ACHN (cell line): ENCODE measurements around the gene PMP22.

Experiments
- DNase-seq: peaks from one replicate; pipeline ENCODE4 v3.0.0-alpha.2; 2015
- in situ Hi-C: cut with HindIII; loops from 2 replicates; pipeline ENCODE4 v1.10.0; 2017; ENCODE audit warnings: low sequenced_read_pairs, low pct_ligation_motif_present, low pct_unique_long_range_greater_than_20kb

The PMP22 gene

DNA sequence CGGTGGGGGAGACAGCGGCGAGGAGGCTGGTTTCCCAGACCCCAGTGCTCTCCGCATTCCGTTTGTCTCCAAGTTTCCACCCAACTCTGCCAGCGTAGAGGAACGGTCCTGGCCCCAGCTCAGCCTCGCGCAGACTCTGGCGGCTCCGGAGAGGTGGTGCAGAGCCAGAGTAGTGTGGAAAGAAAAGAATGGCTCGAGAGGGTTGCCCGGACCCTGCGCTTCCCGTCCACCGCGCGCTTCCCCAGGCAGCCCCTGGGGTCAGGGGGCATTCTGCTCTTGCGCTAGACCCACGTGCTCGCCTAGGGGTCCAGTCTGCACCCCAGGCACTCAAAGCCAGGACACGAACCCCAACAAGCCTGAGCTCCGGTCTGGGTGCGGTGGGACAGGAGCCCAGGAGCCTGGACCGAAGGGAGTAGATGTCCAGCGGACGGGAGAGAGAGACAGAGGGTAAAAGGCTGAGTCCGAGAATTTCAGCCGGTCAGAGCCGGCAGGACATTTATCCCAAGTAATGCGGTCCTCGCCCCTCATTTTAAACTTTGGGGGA lies 3.8 kb downstream of the PMP22 start:
- in situ Hi-C loops, result no loop called here
- peak; percentile 76 for DNase-seq

DNA sequence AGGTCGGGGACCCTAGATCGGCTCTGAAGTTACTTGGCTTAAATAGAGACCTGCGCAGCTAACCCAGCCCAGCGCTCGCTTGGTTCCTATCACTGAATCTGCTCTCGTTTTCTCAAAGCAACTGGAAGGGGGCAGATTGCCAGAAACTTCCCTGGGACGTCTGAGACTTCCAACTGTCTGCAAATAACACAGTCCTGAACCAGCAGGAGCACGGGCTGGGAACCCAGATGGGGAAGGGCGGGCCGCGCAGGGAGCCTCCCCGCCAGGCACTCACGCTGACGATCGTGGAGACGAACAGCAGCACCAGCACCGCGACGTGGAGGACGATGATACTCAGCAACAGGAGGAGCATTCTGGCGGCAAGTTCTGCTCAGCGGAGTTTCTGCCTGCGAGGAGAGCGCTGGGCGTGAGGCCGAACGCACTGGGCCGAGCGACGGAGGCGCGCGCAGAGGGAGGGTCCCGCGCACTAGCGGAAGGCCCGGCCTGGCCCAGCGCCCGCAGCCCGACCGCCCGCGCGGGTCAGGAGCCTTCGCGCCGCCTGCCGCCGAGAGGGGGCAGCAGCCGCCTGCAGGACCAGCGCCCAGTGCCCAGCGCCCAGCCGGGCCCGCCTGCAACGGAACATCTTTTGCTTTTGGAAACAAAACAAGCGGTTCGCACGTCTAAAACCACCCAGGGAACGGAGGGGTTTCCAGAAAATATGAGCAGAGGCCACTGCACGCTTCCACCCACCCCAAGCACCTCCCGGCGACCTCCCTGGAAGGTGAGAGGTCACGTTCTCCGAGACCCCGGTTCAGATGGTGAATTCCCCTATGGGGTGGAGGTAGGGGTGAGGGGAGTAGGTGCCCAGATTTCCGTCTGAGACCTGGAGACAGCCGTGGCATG lies 4.5 kb downstream of the PMP22 start:
- in situ Hi-C loops, result no loop called here
- DNase-seq, result peak; percentile 84

DNA sequence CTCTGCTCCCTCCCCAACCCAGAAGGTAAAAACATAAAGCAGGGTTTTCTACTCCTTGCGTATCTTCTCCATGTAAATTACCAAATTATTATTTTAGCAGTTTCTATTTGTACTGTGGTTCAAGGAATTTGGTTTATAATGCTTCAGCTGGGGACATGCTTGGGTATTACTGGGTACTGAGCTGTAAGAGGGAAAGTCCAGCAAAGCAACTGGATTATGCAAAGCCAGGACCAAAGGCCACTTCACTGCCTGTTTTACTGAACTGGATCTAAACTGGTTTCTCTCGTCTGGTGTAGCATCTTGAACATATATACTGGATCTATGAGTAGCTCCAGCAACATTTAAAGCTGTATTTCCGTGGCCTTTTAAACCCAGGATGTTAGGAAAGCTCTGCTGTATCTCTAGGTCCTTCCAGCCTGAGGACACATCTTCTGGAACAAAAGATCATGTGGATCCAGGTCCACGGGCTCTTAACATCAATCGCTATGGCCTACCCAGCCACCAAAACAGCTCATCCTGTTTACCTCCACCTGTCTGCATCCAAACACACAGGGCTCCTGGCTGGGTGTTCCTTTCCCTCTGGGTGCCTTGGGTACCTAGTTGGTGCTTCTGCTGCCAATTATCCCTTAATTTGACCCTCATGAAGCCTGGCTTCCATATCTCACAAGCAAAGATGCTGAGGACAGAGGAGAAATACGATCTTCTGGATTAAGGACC lies 7.2 kb downstream of the PMP22 start:
- in situ Hi-C loops, result no loop called here
- DNase-seq, result no peak

DNA sequence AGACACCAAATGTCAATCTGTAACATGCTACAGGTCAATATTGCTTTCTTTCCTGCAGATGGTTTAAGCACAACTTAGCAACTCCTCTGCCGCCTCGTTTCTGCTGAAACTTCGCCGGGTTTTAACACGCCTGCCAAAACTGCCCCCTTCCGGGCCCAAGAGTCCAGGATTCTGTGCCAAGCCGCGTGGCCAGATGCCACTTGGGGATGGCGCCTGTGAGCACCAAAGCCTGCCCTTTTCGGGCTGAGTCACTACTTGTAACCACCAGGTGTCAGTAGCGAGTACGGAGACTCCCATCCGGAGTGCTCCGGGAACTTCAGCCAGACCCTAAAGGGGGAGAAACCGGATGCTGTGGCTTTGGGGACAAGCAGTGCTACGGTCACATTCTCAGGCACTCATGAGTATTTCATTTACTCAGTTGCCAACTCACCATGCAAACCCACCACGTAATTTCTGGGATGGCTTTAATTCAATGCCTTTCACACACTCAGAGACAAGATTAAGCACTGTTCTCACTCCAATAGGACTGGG lies 7.8 kb downstream of the PMP22 start:
- peak; percentile 83 for DNase-seq
- in situ Hi-C loops, result no loop called here

DNA sequence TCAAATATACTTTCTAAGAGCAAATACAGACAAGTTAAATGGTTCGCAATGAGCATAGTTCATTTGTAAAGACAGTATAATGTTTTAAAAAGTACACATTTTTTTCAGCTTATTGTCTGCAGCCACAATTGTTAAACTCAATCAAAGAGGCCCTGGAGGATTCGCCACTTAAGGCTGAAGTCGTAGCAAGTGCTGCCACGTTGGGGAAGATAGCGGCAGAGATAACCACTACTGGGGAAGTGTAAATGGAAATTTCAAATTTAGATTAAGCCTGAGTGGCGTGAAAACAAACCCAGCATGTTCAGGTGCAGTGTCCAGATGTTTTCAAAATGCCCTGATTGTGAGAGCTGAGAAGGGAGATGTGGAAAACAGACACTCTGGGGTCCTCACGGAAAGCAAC lies 8.4 kb downstream of the PMP22 start:
- in situ Hi-C loops, result no loop called here

DNA sequence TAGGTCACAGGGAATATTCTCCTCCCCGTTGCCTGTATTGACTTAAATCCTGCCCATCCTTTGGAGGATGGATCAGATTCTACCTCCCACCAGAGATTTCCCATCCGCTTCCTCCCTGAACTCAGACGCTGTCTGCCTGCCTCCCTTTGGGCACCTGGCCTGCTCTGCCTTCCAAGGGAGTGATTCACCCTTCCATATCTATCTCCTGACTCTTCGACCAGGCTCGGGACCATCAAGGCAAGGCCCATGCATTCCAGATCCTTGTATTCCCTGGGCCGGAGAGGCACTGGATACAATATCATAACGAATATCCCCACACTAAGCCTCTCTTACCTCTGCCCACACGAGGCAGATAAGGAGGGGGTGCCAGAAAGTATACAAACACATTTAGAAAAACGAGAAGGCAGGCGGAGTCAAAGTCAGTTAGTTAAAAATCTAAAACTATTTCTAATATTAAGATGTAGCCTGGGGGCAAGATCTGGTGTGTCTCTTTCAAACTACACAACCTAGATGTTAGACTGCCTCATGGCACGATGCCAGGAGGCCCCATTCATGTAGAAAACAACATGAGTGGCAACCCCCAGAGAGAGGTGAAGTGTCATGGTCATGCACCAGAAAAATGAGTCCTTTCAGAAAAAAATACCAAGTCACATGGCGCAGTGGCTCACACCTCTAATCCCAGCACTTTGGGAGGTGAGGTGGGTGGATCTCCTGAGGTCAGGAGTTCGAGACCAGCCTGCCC lies 9.2 kb downstream of the PMP22 start:
- in situ Hi-C loops, result no loop called here
- no peak for DNase-seq

More for the DNA sequence above, 8.4 kb downstream of the PMP22 start:
- no peak for DNase-seq

DNA sequence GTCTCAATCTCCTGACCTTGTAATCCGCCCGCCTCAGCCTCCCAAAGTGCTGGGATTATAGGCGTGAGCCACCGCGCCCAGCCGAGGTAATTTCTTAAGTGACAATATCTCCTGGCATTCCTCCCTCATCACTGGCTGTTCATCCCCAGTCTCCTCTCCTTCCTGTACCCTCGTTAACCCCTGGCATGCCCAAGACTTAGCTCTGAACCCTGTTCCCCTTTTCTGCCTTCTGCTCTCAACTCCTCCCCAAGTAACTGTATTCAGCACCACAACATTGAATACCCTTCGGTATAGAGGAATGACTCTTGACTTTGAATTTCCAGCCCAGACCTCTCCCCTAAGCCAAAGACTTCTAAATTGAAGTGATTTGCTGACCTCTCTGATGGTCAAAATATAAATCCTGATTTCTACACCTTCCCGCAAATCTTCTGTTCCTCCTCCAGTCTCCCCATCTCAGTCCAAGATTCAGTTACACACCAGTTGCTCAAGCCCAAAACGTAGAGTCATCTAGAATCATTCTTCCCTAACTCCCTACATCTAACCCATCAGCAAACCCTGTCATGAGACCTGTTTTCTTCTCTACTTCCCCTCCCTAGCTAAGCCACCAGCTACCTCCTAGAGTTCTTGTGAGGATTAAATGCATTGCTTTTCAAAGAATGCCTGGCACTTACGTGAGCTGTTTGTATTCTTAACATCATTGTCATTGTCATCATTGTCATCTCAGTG lies 14.8 kb downstream of the PMP22 start:
- no peak for DNase-seq

DNA sequence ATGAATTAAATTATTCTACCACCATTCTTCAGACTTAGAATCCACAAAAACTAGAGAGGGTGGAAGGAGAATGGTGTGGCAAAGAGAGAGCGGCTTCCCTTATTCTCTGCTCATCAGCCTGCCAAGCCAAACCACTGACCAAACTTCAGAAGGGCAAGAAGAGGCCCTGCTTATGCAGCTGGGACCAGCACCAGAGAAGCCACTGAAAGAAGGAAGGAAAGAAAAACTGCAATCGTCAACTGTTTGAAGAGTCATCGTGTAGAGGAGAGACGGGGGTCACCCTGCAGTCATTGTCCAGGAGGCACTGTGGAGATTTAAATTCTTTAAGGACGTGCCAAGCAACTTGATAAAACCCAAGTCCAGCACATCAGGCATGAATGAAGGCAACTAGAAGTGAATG lies 15.6 kb downstream of the PMP22 start:
- in situ Hi-C loops, result no loop called here
- no peak for DNase-seq

More for the DNA sequence above, 14.8 kb downstream of the PMP22 start:
- in situ Hi-C loops, result no loop called here

DNA sequence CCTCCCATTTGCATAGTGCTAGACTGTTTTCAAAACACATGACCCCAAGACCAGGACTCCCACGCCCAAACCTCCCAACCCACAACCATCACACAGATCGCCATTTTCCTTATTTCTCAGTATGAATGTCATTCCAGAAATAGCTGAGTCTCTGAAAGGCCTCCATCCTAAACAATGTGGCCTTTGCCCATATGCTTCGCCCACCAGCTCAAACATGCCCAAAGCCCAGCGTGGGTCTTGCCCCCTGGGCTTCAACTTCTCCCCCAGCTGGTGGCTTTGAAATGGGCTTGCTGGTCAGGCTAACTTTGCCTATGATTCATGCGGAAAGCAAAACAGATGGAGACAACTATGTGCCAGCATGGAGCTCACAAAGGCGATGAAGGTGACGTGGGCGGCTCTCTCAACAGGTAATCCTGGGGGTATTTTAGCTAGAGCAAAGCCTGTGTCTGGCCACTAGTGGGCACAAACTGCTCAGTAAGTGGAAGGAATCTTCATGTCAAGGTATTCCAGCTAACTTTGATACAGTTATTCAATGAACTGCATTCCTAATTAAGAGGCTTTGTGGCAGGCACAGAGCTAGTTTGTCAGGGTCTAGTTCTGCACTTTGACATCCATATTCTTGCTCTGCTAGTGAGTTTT lies 17.1 kb downstream of the PMP22 start:
- in situ Hi-C loops, result no loop called here
- peak; percentile 17 for DNase-seq

DNA sequence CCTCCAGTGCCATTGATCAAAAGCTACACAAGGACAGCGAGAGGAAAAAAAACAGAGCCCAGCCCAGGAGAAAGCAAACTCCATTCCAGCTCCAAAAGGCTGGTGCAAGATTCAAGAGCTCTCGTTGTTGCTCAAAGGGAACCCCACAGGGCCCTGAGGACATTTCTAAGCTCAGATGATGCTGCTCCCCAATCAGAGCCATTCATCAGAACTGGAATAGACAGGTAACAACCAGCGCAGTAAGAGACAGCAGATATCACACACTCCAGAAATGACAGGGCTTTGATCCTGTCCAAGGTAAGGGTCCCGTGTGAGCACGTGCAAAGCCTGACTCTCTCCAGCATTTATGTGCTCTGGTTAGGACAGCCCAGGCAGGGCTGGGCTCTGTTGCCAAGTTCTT lies 20.1 kb downstream of the PMP22 start:
- no peak for DNase-seq
- in situ Hi-C loops, result no loop called here

DNA sequence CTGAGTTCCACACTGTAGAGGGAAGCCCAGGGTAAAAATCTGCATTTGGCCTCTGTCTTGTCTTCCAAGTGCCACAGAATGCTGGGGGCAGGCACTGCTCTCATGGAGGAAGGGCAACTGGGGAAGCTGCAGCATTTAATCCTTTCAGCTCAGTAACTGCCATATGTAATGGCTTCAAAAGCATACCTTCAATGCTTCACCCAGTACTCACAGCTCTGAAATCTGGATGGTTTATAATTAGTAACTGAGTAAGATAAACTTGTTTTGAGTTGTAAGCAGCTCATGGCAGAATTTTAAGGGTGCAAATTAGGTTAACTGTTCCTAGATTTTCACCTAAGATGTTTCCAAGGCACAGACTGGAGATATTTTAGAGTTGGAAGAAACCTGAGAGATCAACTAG lies 24.5 kb downstream of the PMP22 start:
- in situ Hi-C loops, result no loop called here
- DNase-seq, result no peak

DNA sequence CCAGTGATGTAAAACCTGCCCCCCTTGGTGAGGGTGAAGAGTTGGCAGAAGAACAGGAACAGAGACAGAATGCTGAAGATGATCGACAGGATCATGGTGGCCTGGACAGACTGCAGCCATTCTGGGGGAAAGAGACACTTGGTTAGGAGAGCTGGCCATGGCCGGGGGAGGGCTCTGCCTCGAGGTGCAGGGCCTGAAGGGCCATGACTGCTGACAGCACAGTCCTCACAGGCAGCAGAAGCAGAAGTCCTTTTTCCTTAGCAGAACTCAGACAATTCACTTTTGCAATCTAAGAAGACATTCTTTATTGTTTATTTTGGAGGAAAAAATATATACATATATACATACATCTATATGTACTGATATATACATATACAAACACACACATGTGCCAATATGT lies 25.6 kb downstream of the PMP22 start:
- in situ Hi-C loops, result no loop called here
- DNase-seq, result no peak

DNA sequence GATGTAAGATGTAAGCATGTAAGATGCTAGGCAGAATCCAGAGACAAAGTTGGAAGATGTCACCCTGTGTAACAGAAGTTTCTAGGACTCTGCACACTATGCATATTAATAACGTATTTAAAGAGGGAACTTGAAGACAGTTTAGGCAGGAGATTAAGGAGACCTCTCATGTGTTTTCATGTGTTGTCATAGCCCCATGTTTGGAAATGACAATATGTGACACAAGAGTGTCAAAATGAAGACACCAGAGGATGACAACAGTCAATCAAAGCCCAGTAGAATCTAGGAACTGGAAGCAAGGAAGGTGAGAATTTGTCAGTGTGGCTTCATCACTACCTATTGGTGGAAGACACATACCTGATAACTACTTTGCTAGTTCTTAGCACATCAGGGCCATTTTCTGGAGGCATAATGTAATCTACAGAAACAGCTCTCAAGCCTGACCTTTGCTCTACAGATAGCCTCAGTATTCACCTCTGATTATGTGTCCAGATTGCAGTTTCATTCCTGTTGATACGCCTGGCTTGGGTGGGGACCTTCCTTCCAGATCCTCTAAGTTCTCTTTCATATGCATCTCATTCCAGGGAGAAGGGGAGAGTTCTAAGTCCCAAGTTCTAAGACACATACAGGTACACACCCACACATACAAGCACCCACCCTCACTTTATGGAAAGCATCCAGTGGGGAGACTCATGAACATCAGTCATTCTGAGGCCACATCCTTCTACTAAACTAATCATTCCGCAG lies 26.3 kb downstream of the PMP22 start:
- no peak for DNase-seq
- in situ Hi-C loops, result no loop called here

DNA sequence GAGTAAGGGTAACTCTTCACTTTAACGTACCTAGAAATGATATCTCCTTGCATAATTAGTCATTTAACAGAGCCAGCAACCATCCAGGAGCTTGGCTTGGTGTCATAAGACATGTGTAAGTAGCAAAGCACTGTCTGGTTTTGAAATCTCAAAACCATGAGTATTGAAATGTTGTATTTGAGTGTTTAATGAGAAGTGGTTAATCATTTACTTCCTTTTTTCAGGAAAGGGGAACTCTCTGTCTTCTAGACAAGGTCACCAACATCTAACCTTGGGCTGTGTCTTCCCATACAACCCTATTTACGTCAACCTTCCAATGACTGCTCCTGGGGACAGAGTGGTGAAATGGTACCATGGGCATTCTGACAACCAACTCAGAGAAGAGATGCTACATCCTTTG lies 27.1 kb downstream of the PMP22 start:
- in situ Hi-C loops, result no loop called here
- no peak for DNase-seq

DNA sequence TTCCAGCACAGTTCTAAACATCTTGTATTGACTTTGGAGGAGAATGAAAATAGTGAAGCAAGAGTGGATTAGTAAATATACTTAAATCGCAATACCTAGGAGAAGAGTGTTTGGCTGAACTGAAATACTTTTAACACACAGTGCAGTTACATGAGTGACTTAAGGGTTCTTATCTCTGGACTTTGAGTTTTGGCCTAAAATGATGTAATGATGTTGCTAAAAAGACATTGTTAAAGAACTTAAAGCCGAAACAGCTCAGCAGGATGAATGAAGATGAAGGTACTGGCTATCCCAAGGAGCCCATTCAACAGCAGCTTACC lies 28.1 kb downstream of the PMP22 start:
- in situ Hi-C loops, result no loop called here
- DNase-seq, result no peak

DNA sequence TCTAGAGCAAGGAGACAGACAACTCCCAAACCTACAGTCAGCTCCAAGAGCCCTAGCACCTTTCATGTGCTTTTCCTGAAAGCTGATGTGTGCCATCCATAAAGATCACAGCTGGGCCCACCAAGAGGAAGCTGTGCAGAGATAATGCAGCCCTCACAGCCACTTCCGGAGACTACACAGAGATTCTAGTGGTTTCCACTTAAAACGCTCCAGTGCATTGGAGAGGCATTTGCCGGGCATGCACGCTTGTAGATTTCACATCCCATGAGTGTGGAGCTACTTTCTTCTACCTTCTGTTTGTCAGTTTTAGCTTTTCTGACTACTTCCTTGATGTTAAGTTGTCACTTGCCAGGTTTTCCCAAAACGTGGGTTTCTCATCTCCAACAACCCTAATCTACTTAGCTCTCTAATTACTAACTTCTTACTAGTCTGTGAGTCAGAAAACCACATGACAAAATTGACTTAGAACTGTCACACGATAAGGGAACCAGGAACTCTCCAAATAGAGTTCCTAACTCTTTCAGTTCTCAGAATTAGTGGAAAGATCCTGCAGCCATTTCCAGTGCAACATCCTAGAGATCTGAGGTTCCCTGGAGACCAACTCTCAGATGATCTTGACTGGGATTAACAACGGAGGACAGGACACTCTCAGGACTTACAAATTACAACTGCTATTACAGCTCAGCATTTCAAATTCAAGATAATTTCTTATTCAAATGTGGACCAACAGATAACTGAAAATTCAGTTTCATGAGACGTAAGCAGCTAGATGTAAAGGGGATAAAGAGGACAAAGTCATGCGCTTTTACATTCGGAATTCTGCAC lies 28.6 kb downstream of the PMP22 start:
- in situ Hi-C loops, result no loop called here
- DNase-seq, result no peak

DNA sequence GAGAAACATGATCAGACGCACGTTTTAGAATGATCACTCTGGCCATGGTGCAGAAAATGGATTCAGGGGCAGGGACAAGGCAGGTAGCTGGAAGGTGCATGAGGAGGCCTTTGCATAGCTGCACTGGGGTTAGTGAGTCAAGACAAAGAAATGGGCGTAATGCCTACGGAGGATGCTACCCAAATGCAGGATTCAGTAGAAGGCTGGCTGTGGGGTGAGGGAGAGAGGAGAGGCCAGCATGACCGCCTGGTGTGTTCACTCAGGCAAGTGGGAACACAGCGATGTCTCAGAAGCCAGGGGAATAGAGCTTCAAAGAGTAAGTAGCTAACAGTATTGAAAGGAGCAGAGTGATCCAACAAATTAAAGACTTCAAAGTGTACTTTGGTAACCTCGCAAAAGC lies 31.2 kb downstream of the PMP22 start:
- in situ Hi-C loops, result no loop called here
- DNase-seq, result no peak
